HCT116 (cell line): ENCODE data around the gene SNX8. TPM values are rescaled to one million over a fixed set of nuclear protein-coding genes. Genes with fewer than 3 reads are reported as not detected.
A peak's percentile ranks its signal among the peaks of the same experiment; 100 is the strongest.
"Not testable (repeated sequence)": the region's sequence is repeated elsewhere in the genome, so short reads cannot be mapped to it uniquely, and the experiment has no call there.

Experiments used
- ATAC-seq: fragments of 200-7000 bp; cut with Tn5 transposase; 2 replicates; pipeline ENCODE4 v1.9.1; 2020; ENCODE audit warnings: mild to moderate bottlenecking, moderate library complexity
- BruUV-seq: library from RNA; stranded (reverse); fragments of 400-500 nt; replicated peaks from 2 replicates; lab custom pipeline; 2021; lab: Mats Ljungman, UMichigan
- CTCF ChIA-PET: fragments of 300-600 bp; sonication (Branson Sonifier 250); formaldehyde crosslinking; loops from one replicate; lab custom pipeline; 2021; ENCODE audit warnings: antibody characterized with exemption; lab: Charles Lee
- POLR2A ChIA-PET: fragments of 300-600, 350-600 bp; sonication (Branson Sonifier 250); formaldehyde crosslinking; loops from one replicate; lab custom pipeline; 2021; ENCODE audit warnings: antibody characterized with exemption; lab: Charles Lee
- RAD21 ChIA-PET, 2 experiments: fragments of 300-600 bp; sonication (Branson Sonifier 250); formaldehyde crosslinking; loops; one replicate each; lab custom pipeline; 2023; ENCODE audit warnings: low total read pairs in 2 of 2; ENCODE audit not compliant: uncharacterized antibody in 2 of 2, unreplicated experiment in 2 of 2, low non-redundant PET in 1 of 2; lab: Charles Lee
- DNase-seq: peaks from one replicate; pipeline ENCODE4 v3.0.0-alpha.2; 2010; ENCODE audit warnings: low read depth, low spot score
- H2AFZ ChIP-seq: fragments of 200-600 bp; shearing (Covaris generic), sonication (generic); 2 replicates; pipeline ENCODE4 v1.6.1; 2017; ENCODE audit warnings: low read depth, mixed run types, mixed read lengths, antibody characterized with exemption, low read length; ENCODE audit not compliant: poor library complexity, severe bottlenecking
- H3K27ac ChIP-seq: 2 replicates; pipeline ENCODE4 v1.5.1; 2012; ENCODE audit warnings: low read depth, low read length
- H3K27me3 ChIP-seq: fragments of 200-600 bp; sonication (generic); 2 replicates; pipeline ENCODE4 v1.6.1; 2016; ENCODE audit warnings: mixed run types, low read length, mixed read lengths; ENCODE audit not compliant: insufficient read depth
- H3K36me3 ChIP-seq, 2 experiments: fragments of 200-500 bp in 1 of 2; fragments of 200-600 bp in 1 of 2; sonication (Bioruptor generic) in 1 of 2; sonication (generic) in 1 of 2; 2 replicates each; pipeline versions ENCODE4 v1.5.1 to v1.6.1; 2014 to 2016; ENCODE audit warnings: low read length in 2 of 2, inconsistent platforms in 1 of 2, mixed read lengths in 1 of 2, mixed run types in 1 of 2; ENCODE audit not compliant: insufficient read depth in 2 of 2, control insufficient read depth in 1 of 2
- H3K4me1 ChIP-seq, 2 experiments: fragments of 200-600 bp in 1 of 2; sonication (generic) in 1 of 2; 2 replicates each; pipeline versions ENCODE4 v1.5.1 to v1.6.1; 2012 to 2017; ENCODE audit warnings: low read length in 2 of 2, inconsistent platforms in 1 of 2, mild to moderate bottlenecking in 1 of 2, mixed read lengths in 1 of 2, mixed run types in 1 of 2, moderate library complexity in 1 of 2; ENCODE audit not compliant: insufficient read depth in 2 of 2, control insufficient read depth in 1 of 2
- H3K4me2 ChIP-seq: fragments of 200-600 bp; sonication (generic); 2 replicates; pipeline ENCODE4 v1.6.1; 2017; ENCODE audit warnings: mixed run types, low read length, mixed read lengths
- H3K4me3 ChIP-seq, 2 experiments: fragments of 200-600 bp in 1 of 2; sonication (generic) in 1 of 2; replicated peaks in 1 of 2; 2 replicates each; pipeline ENCODE4 v1.5.1; 2011 to 2016; ENCODE audit warnings: low read length in 2 of 2, control low read depth in 1 of 2, low read depth in 1 of 2, mild to moderate bottlenecking in 1 of 2, mixed read lengths in 1 of 2, mixed run types in 1 of 2
- H3K79me2 ChIP-seq: fragments of 200-600 bp; sonication (generic); 2 replicates; pipeline ENCODE4 v1.6.1; 2017; ENCODE audit warnings: mild to moderate bottlenecking, mixed run types, low read length, moderate library complexity, mixed read lengths; ENCODE audit not compliant: insufficient read depth
- H3K9ac ChIP-seq: fragments of 200-600 bp; sonication (generic); 2 replicates; pipeline ENCODE4 v1.6.1; 2016; ENCODE audit warnings: low read length, mixed read lengths
- H3K9me2 ChIP-seq: fragments of 200-600 bp; sonication (generic), shearing (Covaris generic); 2 replicates; pipeline ENCODE4 v1.6.1; 2017; ENCODE audit warnings: mixed run types, mild to moderate bottlenecking, moderate library complexity; ENCODE audit not compliant: insufficient read depth
- H3K9me3 ChIP-seq, 2 experiments: fragments of 200-500 bp in 1 of 2; fragments of 200-600 bp in 1 of 2; sonication (Bioruptor generic) in 1 of 2; sonication (generic) in 1 of 2; 2 replicates each; pipeline ENCODE4 v1.6.1; 2014 to 2017; ENCODE audit warnings: low read length in 2 of 2, mixed read lengths in 2 of 2, inconsistent platforms in 1 of 2, low read depth in 1 of 2, mild to moderate bottlenecking in 1 of 2, mixed run types in 1 of 2, moderate library complexity in 1 of 2; ENCODE audit not compliant: control insufficient read depth in 1 of 2, insufficient read depth in 1 of 2
- H4K20me1 ChIP-seq: fragments of 200-600 bp; sonication (generic), shearing (Covaris generic); 2 replicates; pipeline ENCODE4 v1.6.1; 2017; ENCODE audit warnings: mixed run types, mild to moderate bottlenecking, moderate library complexity; ENCODE audit not compliant: insufficient read depth
- CBX3 ChIP-seq: IDR thresholded peaks from 2 replicates; pipeline ENCODE4 v1.6.1; 2012; ENCODE audit warnings: low read depth
- CEBPB ChIP-seq: IDR thresholded peaks from 2 replicates; pipeline ENCODE4 v1.6.1; 2012; ENCODE audit warnings: low read depth
- CTCF ChIP-seq, 3 experiments: fragments of 200-600 bp in 1 of 3; sonication (generic) in 1 of 3; IDR thresholded peaks in 2 of 3; conservative IDR thresholded peaks in 1 of 3; 2 replicates each; pipeline ENCODE4 v1.5.1; 2012 to 2017; ENCODE audit warnings: low read depth in 2 of 3, low read length in 2 of 3, antibody characterized with exemption in 1 of 3, borderline replicate concordance in 1 of 3, control low read depth in 1 of 3, mild to moderate bottlenecking in 1 of 3, mixed read lengths in 1 of 3, mixed run types in 1 of 3, moderate library complexity in 1 of 3; ENCODE audit not compliant: insufficient read depth in 1 of 3
- JUND ChIP-seq: IDR thresholded peaks from 2 replicates; pipeline ENCODE4 v1.6.1; 2012
- POLR2A ChIP-seq: IDR thresholded peaks from 2 replicates; pipeline ENCODE4 v1.7.0; 2011; ENCODE audit warnings: borderline replicate concordance; ENCODE audit not compliant: insufficient read depth, insufficient read length; ENCODE audit errors: extremely low read depth
- TCF7L2 ChIP-seq: IDR thresholded peaks from 2 replicates; pipeline ENCODE4 v1.7.0; 2011; ENCODE audit warnings: borderline replicate concordance, inconsistent platforms; ENCODE audit not compliant: insufficient read depth, insufficient read length; ENCODE audit errors: extremely low read depth
- ZNF274 ChIP-seq: fragments of 200-500 bp; sonication (Bioruptor generic); IDR thresholded peaks from 2 replicates; pipeline ENCODE4 v1.6.1; 2014; ENCODE audit warnings: mild to moderate bottlenecking, low read depth, low read length, inconsistent platforms
- intact Hi-C: fragments of 100-400 bp; cut with micrococcal nuclease; formaldehyde crosslinking; loops from 2 replicates; pipeline ENCODE4 v1.10.0; 2022
- total RNA-seq: library from RNA; stranded (reverse); gene quantifications from one replicate; pipeline ENCODE4 v1.2.1, GENCODE V29; 2021; ENCODE audit not compliant: unreplicated experiment
- TF ChIP-seq, protein P1 (sequence below): IDR thresholded peaks from 2 replicates; pipeline ENCODE4 v1.6.1; 2012

SNX8 gene
- total RNA-seq, 1 experiment from 2014 or later, result 41.7 TPM

DNA sequence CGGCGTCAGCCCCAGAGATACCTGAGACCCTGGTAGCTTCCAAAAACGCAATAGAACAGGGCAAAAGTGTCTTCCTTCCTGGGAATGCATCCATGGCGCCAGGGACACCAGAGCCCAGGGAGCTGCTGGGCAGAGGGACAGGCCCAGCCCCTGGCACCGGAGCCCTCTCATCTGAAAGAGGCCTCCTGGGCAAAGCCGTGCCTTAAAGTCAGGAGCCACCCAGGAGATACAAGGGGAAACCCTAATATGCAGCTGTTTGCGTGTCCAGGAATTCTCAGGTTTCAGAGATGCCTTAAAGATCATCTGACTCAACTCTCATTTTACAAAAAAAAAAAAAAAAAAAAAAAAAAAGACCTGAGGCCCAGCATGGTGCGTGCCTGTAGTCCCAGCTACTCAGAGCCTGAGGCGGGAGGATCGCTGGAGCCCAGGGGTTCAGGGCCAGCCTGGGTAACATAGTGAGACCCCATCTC is 44.2 kb downstream of the SNX8 start:
- Histone ChIP-seq H4K20me1 (no peaks in the 10 kb centered on the region), H3K36me3 (no peaks in the 10 kb centered on the region), H3K9ac (no peak overlapping the region), H3K27me3 (no peaks in the 10 kb centered on the region), H3K9me2 (no peaks in the 10 kb centered on the region), H3K4me2 (no peak overlapping the region), H3K9me3 (no peaks in the 10 kb centered on the region), H2AFZ (no peak overlapping the region), H3K4me1 (peaks cover 0 to 5% of the 10 kb centered on the region in 2 experiments; a peak in 2 of 4 replicates), H3K4me3 (no peak overlapping the region), H3K27ac (no peak overlapping the region), H3K79me2 (no peaks in the 10 kb centered on the region)
- ATAC-seq (no peak), DNase-seq (no peak)
- RAD21 ChIA-PET, result no interaction called here
- TF ChIP-seq POLR2A, result no peak
- TF ChIP-seq JUND, result no peak
- TF ChIP-seq ZNF274, result no peak
- no peak for TF ChIP-seq CEBPB
- TF ChIP-seq CBX3, result no peak
- no peak for TF ChIP-seq CTCF (IDR thresholded peaks at IDR 0.05 in 2 of 3, conservative IDR thresholded peaks at IDR 0.05 in 1 of 3; ENCODE audit: borderline replicate concordance in 1 of 3, insufficient read depth in 1 of 3, low read depth in 2 of 3, low read length in 2 of 3)
- TF ChIP-seq TCF7L2, result no peak
- TF ChIP-seq, protein P1, sequence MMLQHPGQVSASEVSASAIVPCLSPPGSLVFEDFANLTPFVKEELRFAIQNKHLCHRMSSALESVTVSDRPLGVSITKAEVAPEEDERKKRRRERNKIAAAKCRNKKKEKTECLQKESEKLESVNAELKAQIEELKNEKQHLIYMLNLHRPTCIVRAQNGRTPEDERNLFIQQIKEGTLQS, result no peak
- CTCF ChIA-PET, result no interaction called here
- intact Hi-C loops, result no loop called here
- POLR2A ChIA-PET, result no interaction called here
- no TSS peak for BruUV-seq

GRCh38 chr7:2269089-2269990 is 44.9 kb downstream of the SNX8 start:
- DNase-seq, RAD21 ChIA-PET, H3K4me1 ChIP-seq, H2AFZ ChIP-seq, H4K20me1 ChIP-seq, H3K27ac ChIP-seq, H3K36me3 ChIP-seq, H3K9me2 ChIP-seq, intact Hi-C loops, POLR2A ChIA-PET, H3K4me3 ChIP-seq, CTCF ChIA-PET, H3K79me2 ChIP-seq, ATAC-seq, H3K27me3 ChIP-seq, H3K9me3 ChIP-seq, H3K4me2 ChIP-seq, H3K9ac ChIP-seq: not testable (repeated sequence)
- TSS peak; percentile 42 for BruUV-seq
